ENCODE measurements around the gene RPH3AL. TPM values are rescaled to one million over a fixed set of nuclear protein-coding genes. Genes with fewer than 3 reads are reported as not detected.
A peak's percentile ranks its signal among the peaks of the same experiment; 100 is the strongest.

Gene RPH3AL
- total and polyA plus RNA-seq, 12 donors: 3.6 to 11.1 (median 6.0) TPM

- intact Hi-C loops (cut with DNase I): no loop called here
- Histone ChIP-seq H3K4me1 (peaks cover 21 to 52% (median 42%) of the 10 kb centered on the region in 9 donors), H3K36me3 (no peaks in the 10 kb centered on the region), H3K4me3 (no peak overlapping the region), H3K9me3 (no peaks in the 10 kb centered on the region), H3K27me3 (no peaks in the 10 kb centered on the region), H3K27ac (peak overlapping the region; percentile 20 to 96 (median 78))
- DNase-seq: no peak
- WGBS, 2 donors: 90% methylated on average over 5 of the region's 5 CpGs
- ATAC-seq: no peak
- no peak for TF ChIP-seq CTCF (IDR thresholded peaks at IDR 0.05)
These were observed 5.2 kb downstream of the RPH3AL start for GRCh38 chr17:347309-347899.

GRCh38 chr17:345992-346785 is 6.4 kb downstream of the RPH3AL start:
- 74 to 75% methylated on average over 12 of the region's 12 CpGs for WGBS, 2 donors
- Histone ChIP-seq H3K27ac (no peak overlapping the region), H3K4me3 (no peak overlapping the region), H3K27me3 (no peaks in the 10 kb centered on the region), H3K9me3 (no peaks in the 10 kb centered on the region), H3K4me1 (peaks cover 16 to 40% (median 30%) of the 10 kb centered on the region in 9 donors), H3K36me3 (no peaks in the 10 kb centered on the region)
- DNase-seq: no peak
- TF ChIP-seq CTCF (IDR thresholded peaks at IDR 0.05): no peak
- intact Hi-C loops (cut with DNase I): no loop called here
- no peak for ATAC-seq

- Histone ChIP-seq H3K9me3 (no peaks in the 10 kb centered on the region), H3K36me3 (no peaks in the 10 kb centered on the region), H3K4me3 (no peak overlapping the region), H3K27me3 (no peaks in the 10 kb centered on the region), H3K27ac (no peak overlapping the region), H3K4me1 (peaks cover 14 to 30% (median 24%) of the 10 kb centered on the region in 9 donors)
- no peak for TF ChIP-seq CTCF (IDR thresholded peaks at IDR 0.05)
- ATAC-seq (no peak), DNase-seq (no peak)
- intact Hi-C loops (cut with DNase I): no loop called here
- WGBS, 2 donors: 88% methylated on average over 5 of the region's 5 CpGs
These were observed 7.3 kb downstream of the RPH3AL start for GRCh38 chr17:345261-345660.

- DNase-seq: no peak
- 97 to 99% methylated on average over 5 of the region's 5 CpGs for WGBS, 2 donors
These were observed 8.5 kb downstream of the RPH3AL start for GRCh38 chr17:343875-344752.

More at GRCh38 chr17:343875-344752, 8.5 kb downstream of the RPH3AL start:
- Histone ChIP-seq H3K9me3 (no peaks in the 10 kb centered on the region), H3K36me3 (no peaks in the 10 kb centered on the region), H3K27ac (no peak overlapping the region), H3K4me1 (peaks cover 3 to 19% (median 12%) of the 10 kb centered on the region in 9 donors), H3K27me3 (no peaks in the 10 kb centered on the region), H3K4me3 (no peak overlapping the region)
- TF ChIP-seq CTCF (IDR thresholded peaks at IDR 0.05): no peak
- ATAC-seq: no peak
- intact Hi-C loops (cut with DNase I): no loop called here

All from heart right ventricle (tissue), 16 donors.